Testis (tissue), 3 donors: Measurements from ENCODE around the gene CFHR5. TPM values are rescaled to one million over a fixed set of nuclear protein-coding genes. Genes with fewer than 3 reads are reported as not detected.
"Not testable (repeated sequence)": the region's sequence is repeated elsewhere in the genome, so short reads cannot be mapped to it uniquely, and the experiment has no call there.

Experiments used
- DNase-seq: peaks from one replicate; pipeline ENCODE4 v3.0.0-alpha.2; 2019
- H3K27ac ChIP-seq, 2 donors: fragments of 200-600 bp; sonication (generic); one replicate each; pipeline ENCODE4 v1.5.1; 2019
- H3K27me3 ChIP-seq: fragments of 200-600 bp; sonication (generic); one replicate; pipeline ENCODE4 v1.5.1; 2019
- H3K36me3 ChIP-seq: fragments of 200-600 bp; sonication (generic); one replicate; pipeline ENCODE4 v1.5.1; 2017; ENCODE audit warnings: low read depth; ENCODE audit errors: missing control alignments
- H3K4me1 ChIP-seq: fragments of 200-600 bp; sonication (generic); one replicate; pipeline ENCODE4 v1.5.1; 2019
- H3K4me3 ChIP-seq, 2 donors: fragments of 200-600 bp; sonication (generic); one replicate each; pipeline ENCODE4 v1.5.1; 2017 to 2019
- H3K9me3 ChIP-seq: fragments of 200-600 bp; sonication (generic); one replicate; pipeline ENCODE4 v1.5.1; 2017
- POLR2A ChIP-seq: fragments of 450-650 bp; IDR thresholded peaks from one replicate; pipeline ENCODE4 v1.6.1; 2017; ENCODE audit warnings: antibody characterized with exemption, mild to moderate bottlenecking, moderate library complexity
- WGBS, 2 donors: methylation state at CpG; one replicate each; pipeline ENCODE4 v1.1.5; 2018; 5-methylcytosine and 5-hydroxymethylcytosine counted together
- intact Hi-C: fragments of 100-400 bp; cut with DNase I; formaldehyde crosslinking; loops from one replicate; pipeline ENCODE4 v1.15.1; 2023; ENCODE audit warnings: low total_unique reads
- polyA plus RNA-seq: library from polyadenylated mRNA; stranded (reverse); fragments of 350-450 nt; fragmentation: Illumina TruSeq; extraction: RNeasy Lipid Tissue Mini Kit (QIAGEN cat#74804); gene quantifications from one replicate; pipeline ENCODE4 v1.2.3, GENCODE V29; 2014; ENCODE audit warnings: low read depth, low replicate concordance; ENCODE audit not compliant: insufficient read depth
- total RNA-seq, 2 donors: library from RNA; depleted of rRNA; stranded (reverse); fragments of >200 nt; gene quantifications; one replicate each; pipeline ENCODE4 v1.2.3, GENCODE V29; 2016
- TF ChIP-seq, protein P1 (sequence below), 3 experiments: fragments of 450-650 bp in 2 of 3; fragments of 200-600 bp in 1 of 3; sonication (generic) in 1 of 3; IDR thresholded peaks; one replicate each; pipeline ENCODE4 v1.5.1; 2016 to 2019; ENCODE audit warnings: antibody characterized with exemption in 3 of 3, mild to moderate bottlenecking in 2 of 3, moderate library complexity in 1 of 3

The CFHR5 gene
- total and polyA plus RNA-seq, 3 donors from 2014 or later = 0.11 to 0.24 (median 0.12) TPM

DNA sequence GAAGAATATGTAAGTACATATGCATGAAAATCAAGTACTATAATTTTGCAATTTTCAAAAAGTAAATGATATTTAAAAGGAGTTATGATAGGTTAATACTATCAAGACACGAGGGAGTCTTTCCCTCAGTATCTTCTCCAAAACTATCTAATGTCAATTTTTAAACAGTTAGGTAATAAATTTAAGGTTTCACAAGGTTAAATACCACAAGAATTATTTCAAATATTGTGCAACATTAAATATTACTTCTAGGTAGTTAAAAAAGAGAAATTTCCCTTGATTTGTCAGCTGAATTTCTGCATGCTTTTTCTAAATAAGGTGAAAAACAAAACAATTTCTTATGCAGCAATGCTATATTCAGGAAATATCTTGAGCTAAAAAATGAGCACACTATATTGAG, 3.5 kb downstream of the CFHR5 start:
- Histone ChIP-seq H3K9me3 (no peaks in the 10 kb centered on the region), H3K27me3 (no peaks in the 10 kb centered on the region), H3K4me3 (no peak overlapping the region), H3K4me1 (no peaks in the 10 kb centered on the region), H3K27ac (no peak overlapping the region), H3K36me3 (no peaks in the 10 kb centered on the region)
- intact Hi-C loops = no loop called here
- no peak for TF ChIP-seq POLR2A
- TF ChIP-seq, protein P1, sequence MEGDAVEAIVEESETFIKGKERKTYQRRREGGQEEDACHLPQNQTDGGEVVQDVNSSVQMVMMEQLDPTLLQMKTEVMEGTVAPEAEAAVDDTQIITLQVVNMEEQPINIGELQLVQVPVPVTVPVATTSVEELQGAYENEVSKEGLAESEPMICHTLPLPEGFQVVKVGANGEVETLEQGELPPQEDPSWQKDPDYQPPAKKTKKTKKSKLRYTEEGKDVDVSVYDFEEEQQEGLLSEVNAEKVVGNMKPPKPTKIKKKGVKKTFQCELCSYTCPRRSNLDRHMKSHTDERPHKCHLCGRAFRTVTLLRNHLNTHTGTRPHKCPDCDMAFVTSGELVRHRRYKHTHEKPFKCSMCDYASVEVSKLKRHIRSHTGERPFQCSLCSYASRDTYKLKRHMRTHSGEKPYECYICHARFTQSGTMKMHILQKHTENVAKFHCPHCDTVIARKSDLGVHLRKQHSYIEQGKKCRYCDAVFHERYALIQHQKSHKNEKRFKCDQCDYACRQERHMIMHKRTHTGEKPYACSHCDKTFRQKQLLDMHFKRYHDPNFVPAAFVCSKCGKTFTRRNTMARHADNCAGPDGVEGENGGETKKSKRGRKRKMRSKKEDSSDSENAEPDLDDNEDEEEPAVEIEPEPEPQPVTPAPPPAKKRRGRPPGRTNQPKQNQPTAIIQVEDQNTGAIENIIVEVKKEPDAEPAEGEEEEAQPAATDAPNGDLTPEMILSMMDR (IDR thresholded peaks at IDR 0.05) = no peak
- WGBS, 2 donors = 72 to 88% methylated on average over 1 of the region's 1 CpG
- no peak for DNase-seq

DNA sequence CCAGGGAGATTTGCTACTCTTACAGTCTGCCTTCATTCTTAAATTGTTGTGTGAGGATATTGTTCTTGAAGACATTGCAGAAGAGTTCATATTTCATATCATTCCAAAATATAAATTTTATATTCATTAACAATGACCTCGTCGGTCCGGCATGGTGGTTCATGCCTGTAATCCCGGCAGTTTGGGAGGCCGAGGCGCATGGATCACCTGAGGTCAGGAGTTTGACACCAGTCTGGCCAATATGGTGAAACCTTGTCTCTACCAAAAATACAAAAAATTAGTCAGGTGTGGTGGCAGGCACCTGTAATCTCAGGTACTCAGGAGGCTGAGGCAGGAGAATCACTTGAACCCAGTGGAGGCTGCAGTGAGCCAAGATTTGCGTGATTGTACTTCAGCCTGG, 4.9 kb downstream of the CFHR5 start:
- 89 to 94% methylated on average over 7 of the region's 7 CpGs for WGBS, 2 donors
- intact Hi-C loops, H3K27me3 ChIP-seq, H3K9me3 ChIP-seq, H3K27ac ChIP-seq, DNase-seq, H3K4me1 ChIP-seq, H3K4me3 ChIP-seq, H3K36me3 ChIP-seq: not testable (repeated sequence)

DNA sequence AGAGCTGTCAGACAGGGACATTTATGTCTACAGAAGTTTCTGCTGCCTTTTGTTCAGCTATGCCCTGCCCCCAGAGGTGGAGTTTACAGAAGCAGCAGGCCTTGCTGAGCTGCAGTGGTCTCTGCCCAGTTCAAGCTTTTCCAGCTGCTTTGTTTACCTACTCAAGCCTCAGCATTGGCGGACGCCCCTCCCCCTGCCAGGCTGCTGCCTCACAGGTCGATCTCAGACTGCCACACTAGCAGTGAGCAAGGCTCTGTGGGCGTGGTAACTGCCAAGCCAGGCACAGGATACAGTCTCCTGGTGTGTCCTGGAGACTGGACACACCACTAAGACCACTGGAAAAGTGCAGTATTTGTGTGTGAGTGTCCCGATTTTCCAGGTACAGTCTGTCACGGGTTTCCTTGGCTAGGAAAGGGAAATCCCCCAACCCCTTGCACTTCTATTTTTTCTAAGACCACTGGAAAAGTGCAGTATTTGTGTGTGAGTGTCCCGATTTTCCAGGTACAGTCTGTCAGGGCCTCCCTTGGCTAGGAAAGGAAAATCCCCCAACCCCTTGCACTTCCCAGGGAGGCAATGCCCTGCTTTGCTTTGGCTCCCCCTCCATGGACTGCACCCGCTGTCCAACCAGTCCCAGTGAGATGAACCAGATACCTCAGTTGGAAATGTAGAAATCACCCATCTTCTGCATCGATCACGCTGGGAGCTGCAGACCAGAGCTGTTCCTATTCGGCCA, 14.7 kb downstream of the CFHR5 start:
- not testable (repeated sequence) for DNase-seq
- 74 to 80% methylated on average over 11 of the region's 11 CpGs for WGBS, 2 donors

GRCh38 chr1:196993916-196994315, 16.6 kb downstream of the CFHR5 start:
- 47 to 60% methylated on average over 2 of the region's 2 CpGs for WGBS, 2 donors
- Histone ChIP-seq H3K36me3 (no peaks in the 10 kb centered on the region), H3K4me3 (no peak overlapping the region), H3K27me3 (no peaks in the 10 kb centered on the region), H3K9me3 (no peaks in the 10 kb centered on the region), H3K4me1 (no peaks in the 10 kb centered on the region), H3K27ac (no peak overlapping the region)
- no peak for DNase-seq
- intact Hi-C loops = no loop called here
- TF ChIP-seq, protein P1 (IDR thresholded peaks at IDR 0.05) = no peak
- no peak for TF ChIP-seq POLR2A

More for the DNA sequence above, 14.7 kb downstream of the CFHR5 start:
- H3K27ac ChIP-seq, H3K27me3 ChIP-seq, H3K4me1 ChIP-seq, H3K9me3 ChIP-seq, H3K36me3 ChIP-seq, H3K4me3 ChIP-seq, intact Hi-C loops: not testable (repeated sequence)

DNA sequence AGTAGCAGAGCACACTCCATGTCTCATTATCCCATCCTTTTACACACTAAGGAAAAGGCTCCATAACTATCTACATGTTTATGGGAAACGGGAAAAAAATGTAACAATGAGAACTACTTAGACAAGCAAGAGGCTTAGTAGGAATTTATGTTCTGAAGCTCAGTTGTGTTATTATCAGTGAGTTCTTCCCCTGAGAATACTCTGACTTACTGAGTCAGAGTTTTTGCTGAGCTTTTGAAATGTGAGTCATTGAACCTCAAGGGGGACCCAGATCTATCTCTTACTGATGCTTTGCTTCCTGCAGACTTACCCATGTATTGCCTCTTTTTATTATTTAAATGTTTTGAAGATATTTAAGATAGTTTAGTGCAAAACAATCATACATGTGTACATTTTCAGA, 20.1 kb downstream of the CFHR5 start:
- H3K36me3 ChIP-seq = no peaks in the 10 kb centered on the region

More for the DNA sequence above, 20.1 kb downstream of the CFHR5 start:
- Histone ChIP-seq H3K27ac (no peak overlapping the region), H3K4me1 (no peaks in the 10 kb centered on the region), H3K4me3 (no peak overlapping the region), H3K27me3 (no peaks in the 10 kb centered on the region), H3K9me3 (no peaks in the 10 kb centered on the region)
- DNase-seq = no peak
- WGBS, 2 donors = 28 to 41% methylated on average over 1 of the region's 1 CpG
- intact Hi-C loops = no loop called here
- no peak for TF ChIP-seq POLR2A
- TF ChIP-seq, protein P1 (IDR thresholded peaks at IDR 0.05) = no peak
